NB4 (cell line): ENCODE measurements around the gene ISOC1.

Experiments
- DNase-seq: peaks from one replicate; pipeline ENCODE4 v3.0.0; 2010; ENCODE audit warnings: low read depth
- H3K4me3 ChIP-seq: one replicate; pipeline ENCODE4 v1.5.1; 2011; ENCODE audit warnings: mild to moderate bottlenecking, low read depth, low read length, moderate library complexity
- CTCF ChIP-seq: IDR thresholded peaks from one replicate; pipeline ENCODE4 v1.5.1; 2012; ENCODE audit warnings: low read depth, low read length
- MAX ChIP-seq: IDR thresholded peaks from 2 replicates; pipeline ENCODE4 v1.6.1; 2011; ENCODE audit warnings: low read depth, low read length
- MYC ChIP-seq: IDR thresholded peaks from 2 replicates; pipeline ENCODE4 v1.6.1; 2011; ENCODE audit warnings: low read depth, low read length
- POLR2A ChIP-seq: IDR thresholded peaks from 2 replicates; pipeline ENCODE4 v1.6.1; 2011; ENCODE audit warnings: mild to moderate bottlenecking; ENCODE audit not compliant: insufficient read length; ENCODE audit errors: extremely low read depth

Gene ISOC1

GRCh38 chr5:129097498-129098296 lies 3.1 kb downstream of the ISOC1 start:
- peak; percentile 16 for DNase-seq
- H3K4me3 ChIP-seq, result no peak overlapping the region
- no peak for TF ChIP-seq MYC
- TF ChIP-seq MAX, result no peak
- no peak for TF ChIP-seq CTCF
- no peak for TF ChIP-seq POLR2A

- peak; percentile 45 for DNase-seq
- TF ChIP-seq POLR2A (no peak), CTCF (no peak), MYC (no peak), MAX (no peak)
- H3K4me3 ChIP-seq, result no peak overlapping the region
These were observed 4.1 kb downstream of the ISOC1 start for GRCh38 chr5:129098488-129099183.

GRCh38 chr5:129099184-129099569 lies 4.6 kb downstream of the ISOC1 start:
- no peak overlapping the region for H3K4me3 ChIP-seq
- TF ChIP-seq MAX (no peak), CTCF (no peak), MYC (no peak), POLR2A (no peak)
- peak; percentile 20 for DNase-seq

- TF ChIP-seq MYC (no peak), POLR2A (no peak), CTCF (no peak), MAX (no peak)
- no peak for DNase-seq
- no peak overlapping the region for H3K4me3 ChIP-seq
These were observed 7.2 kb downstream of the ISOC1 start for GRCh38 chr5:129101794-129102193.

- no peak for DNase-seq
- TF ChIP-seq POLR2A, result no peak
- no peak for TF ChIP-seq MYC
- no peak for TF ChIP-seq CTCF
- no peak for TF ChIP-seq MAX
- H3K4me3 ChIP-seq, result no peak overlapping the region
These were observed 8.8 kb downstream of the ISOC1 start for GRCh38 chr5:129103397-129103796.
